Endodermal cell (in vitro differentiated cells): ENCODE data around the gene C1QTNF12. TPM values are rescaled to one million over a fixed set of nuclear protein-coding genes. Genes with fewer than 3 reads are reported as not detected.

Source experiments
- DNase-seq: peaks from one replicate; pipeline ENCODE4 v3.0.0-alpha.2; 2017
- H3K27ac ChIP-seq: 2 replicates; pipeline ENCODE4 v1.5.1; 2013; ENCODE audit warnings: mild to moderate bottlenecking, low read depth, low read length, moderate library complexity
- H3K27me3 ChIP-seq: 2 replicates; pipeline ENCODE4 v1.6.1; 2013; ENCODE audit warnings: mild to moderate bottlenecking, low read length, moderate library complexity; ENCODE audit not compliant: insufficient read depth, control insufficient read depth, poor library complexity, severe bottlenecking
- H3K36me3 ChIP-seq: 2 replicates; pipeline ENCODE4 v1.7.0; 2013; ENCODE audit warnings: mild to moderate bottlenecking, low read length, moderate library complexity; ENCODE audit not compliant: control insufficient read depth, insufficient read depth
- H3K4me1 ChIP-seq: one replicate; pipeline ENCODE4 v1.7.0; 2013; ENCODE audit warnings: low read length; ENCODE audit not compliant: control insufficient read depth, insufficient read depth
- H3K4me3 ChIP-seq: 2 replicates; pipeline ENCODE4 v1.5.1; 2013; ENCODE audit warnings: mild to moderate bottlenecking, low read length, moderate library complexity
- H3K9ac ChIP-seq: 2 replicates; pipeline ENCODE4 v1.6.1; 2013; ENCODE audit warnings: mild to moderate bottlenecking, low read length, moderate library complexity; ENCODE audit not compliant: poor library complexity, severe bottlenecking; ENCODE audit errors: extremely low read depth
- H3K9me3 ChIP-seq: 2 replicates; pipeline ENCODE4 v1.6.1; 2013; ENCODE audit warnings: mild to moderate bottlenecking, low read length, moderate library complexity; ENCODE audit not compliant: control insufficient read depth
- H3K27ac Mint-ChIP-seq: 2 replicates; pipeline ENCODE4 v1.8.0; 2020; ENCODE audit warnings: mixed read lengths
- H3K27me3 Mint-ChIP-seq: 2 replicates; pipeline ENCODE4 v1.8.0; 2021; ENCODE audit warnings: mild to moderate bottlenecking, mixed read lengths; ENCODE audit not compliant: insufficient read depth
- H3K36me3 Mint-ChIP-seq: 2 replicates; pipeline ENCODE4 v1.8.0; 2020; ENCODE audit warnings: low read depth, mixed read lengths
- H3K4me1 Mint-ChIP-seq: 2 replicates; pipeline ENCODE4 v1.8.0; 2020; ENCODE audit warnings: mixed read lengths
- H3K4me3 Mint-ChIP-seq: 2 replicates; pipeline ENCODE4 v1.8.0; 2020; ENCODE audit warnings: mild to moderate bottlenecking, moderate library complexity, mixed read lengths
- H3K9me3 Mint-ChIP-seq: 2 replicates; pipeline ENCODE4 v1.8.0; 2020; ENCODE audit warnings: mild to moderate bottlenecking, mixed read lengths
- CTCF ChIP-seq: fragments of 200-600 bp; sonication (generic); conservative IDR thresholded peaks from 2 replicates; pipeline ENCODE4 v1.5.0; 2021; ENCODE audit warnings: antibody characterized with exemption, mild to moderate bottlenecking
- WGBS, 2 experiments: methylation state at CpG; one replicate each; pipeline versions ENCODE4 v1.1.5 to v1.1.7; 2013; ENCODE audit warnings: missing lambda C conversion rate in 2 of 2, mixed read lengths in 1 of 2; ENCODE audit not compliant: insufficient coverage in 1 of 2, insufficient read length in 1 of 2; 5-methylcytosine and 5-hydroxymethylcytosine counted together
- total RNA-seq, 2 donors: library from RNA; stranded (reverse); fragmentation: NEBNext Ultra II Directional in 1 of 2; extraction: Animal tissue kit (Norgen Biotek cat#: 25700) in 1 of 2; gene quantifications; 2 replicates in 1 of 2; 3 replicates in 1 of 2; pipeline ENCODE4 v1.2.1, GENCODE V29; 2021

Gene C1QTNF12
- total RNA-seq, 2 donors from 2014 or later, result 8.1 to 13.5 TPM

GRCh38 chr1:1291548-1292441 is 45.3 kb upstream of the C1QTNF12 start:
- no peak overlapping the region for H3K4me3 ChIP-seq
- H3K36me3 ChIP-seq, result no peaks in the 10 kb centered on the region
- H3K4me1 ChIP-seq, result no peaks in the 10 kb centered on the region
- no peaks in the 10 kb centered on the region for H3K9me3 ChIP-seq
- TF ChIP-seq CTCF, result peak; percentile 85
- Mint-ChIP-seq H3K4me3 (no peak overlapping the region), H3K36me3 (no peaks in the 10 kb centered on the region), H3K27me3 (no peaks in the 10 kb centered on the region), H3K9me3 (peaks cover 2% of the 10 kb centered on the region), H3K4me1 (no peaks in the 10 kb centered on the region), H3K27ac (no peak overlapping the region)
- peak overlapping the region; percentile 6 for H3K27ac ChIP-seq
- WGBS, 2 experiments, result 74 to 82% methylated on average over 25 to 45 of the region's 45 CpGs
- no peak overlapping the region for H3K9ac ChIP-seq
- no peaks in the 10 kb centered on the region for H3K27me3 ChIP-seq
- DNase-seq, result peak; percentile 93

- Mint-ChIP-seq H3K27me3 (no peaks in the 10 kb centered on the region), H3K27ac (no peak overlapping the region), H3K4me3 (no peak overlapping the region), H3K9me3 (peaks cover 2% of the 10 kb centered on the region), H3K4me1 (no peaks in the 10 kb centered on the region), H3K36me3 (no peaks in the 10 kb centered on the region)
- H3K36me3 ChIP-seq, result no peaks in the 10 kb centered on the region
- H3K9ac ChIP-seq, result no peak overlapping the region
- H3K4me1 ChIP-seq, result no peaks in the 10 kb centered on the region
- no peaks in the 10 kb centered on the region for H3K27me3 ChIP-seq
- WGBS, 2 experiments, result 88 to 100% methylated on average over 3 to 28 of the region's 28 CpGs
- H3K9me3 ChIP-seq, result no peaks in the 10 kb centered on the region
- no peak overlapping the region for H3K4me3 ChIP-seq
- TF ChIP-seq CTCF, result no peak
- no peak for DNase-seq
- no peak overlapping the region for H3K27ac ChIP-seq
Measured at GRCh38 chr1:1291023-1291528, 44.6 kb upstream of the C1QTNF12 start.

GRCh38 chr1:1290238-1290731 is 43.8 kb upstream of the C1QTNF12 start:
- no peak overlapping the region for H3K4me3 ChIP-seq

More at GRCh38 chr1:1290238-1290731, 43.8 kb upstream of the C1QTNF12 start:
- WGBS, 2 experiments, result 76 to 77% methylated on average over 6 to 15 of the region's 15 CpGs
- H3K4me3 Mint-ChIP-seq, result no peak overlapping the region
- no peaks in the 10 kb centered on the region for H3K9me3 ChIP-seq
- H3K36me3 Mint-ChIP-seq, result no peaks in the 10 kb centered on the region
- H3K36me3 ChIP-seq, result no peaks in the 10 kb centered on the region
- no peaks in the 10 kb centered on the region for H3K4me1 ChIP-seq
- H3K27me3 ChIP-seq, result no peaks in the 10 kb centered on the region
- no peak overlapping the region for H3K27ac ChIP-seq
- no peak overlapping the region for H3K27ac Mint-ChIP-seq
- no peak overlapping the region for H3K9ac ChIP-seq
- H3K9me3 Mint-ChIP-seq, result peaks cover 2% of the 10 kb centered on the region
- H3K27me3 Mint-ChIP-seq, result no peaks in the 10 kb centered on the region
- peak; percentile 94 for DNase-seq
- H3K4me1 Mint-ChIP-seq, result no peaks in the 10 kb centered on the region
- TF ChIP-seq CTCF, result peak; percentile 73
